ENCODE data around the gene SLC26A11. TPM values are rescaled to one million over a fixed set of nuclear protein-coding genes. Genes with fewer than 3 reads are reported as not detected.

The SLC26A11 gene
- total and polyA plus RNA-seq, 2 of the 13 experiments (the other 11 are each of a cell fraction or from before 2014, with no cell fraction given): 8.7 to 13.2 TPM

DNA sequence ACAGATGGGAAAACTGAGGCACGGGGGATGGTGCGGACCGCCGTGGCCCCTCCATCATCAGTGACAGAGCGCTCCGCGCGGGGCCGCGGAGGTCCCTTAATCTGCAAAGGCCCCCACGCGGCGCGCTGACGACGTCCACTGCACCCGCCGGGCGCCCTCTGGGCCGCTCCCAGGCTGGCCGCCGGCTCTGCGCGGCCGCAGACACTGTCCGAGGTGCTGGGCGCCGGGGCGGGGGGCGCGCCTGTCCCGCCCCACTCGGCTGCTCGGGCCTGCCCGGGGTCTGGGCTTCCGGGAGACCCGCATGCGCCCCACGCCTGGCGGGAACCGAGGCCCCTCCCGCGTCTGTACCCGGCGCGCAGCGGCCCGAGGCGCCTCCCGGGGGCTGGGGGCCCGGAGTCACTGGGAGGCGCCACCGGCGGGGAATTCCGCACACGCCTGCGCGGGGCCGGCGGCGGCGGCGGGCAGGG lies 39.9 kb downstream of the SLC26A11 start (continued):
- no peak for TF ChIP-seq ZNF407 (CRISPR knock-in tag; IDR thresholded peaks at IDR 0.05; ENCODE audit: not compliant biosample characterization)
- TF ChIP-seq PPARG (CRISPR knock-in tag; conservative IDR thresholded peaks at IDR 0.05): no peak; the same call in 1 of the 2 replicates
- no peak for TF ChIP-seq PTBP1 (IDR thresholded peaks at IDR 0.05; ENCODE audit: low read depth, low read length, poor library complexity, severe bottlenecking)
- no peak for TF ChIP-seq NONO (IDR thresholded peaks at IDR 0.05)
- 0 out of 2 replicates have a peak, but pooled peaks have one; percentile 37 for TF ChIP-seq NONO (CRISPR knock-in tag; conservative IDR thresholded peaks at IDR 0.05)
- TF ChIP-seq ZNF343 (CRISPR knock-in tag; IDR thresholded peaks at IDR 0.05): 0 out of 2 replicates have a peak, but pooled peaks have one; percentile 66
- no peak for TF ChIP-seq ZNF703 (CRISPR knock-in tag; IDR thresholded peaks at IDR 0.05; ENCODE audit: borderline replicate concordance)
- no peak for TF ChIP-seq ZSCAN5A (CRISPR knock-in tag; IDR thresholded peaks at IDR 0.05; ENCODE audit: borderline replicate concordance)
- peak; percentile 76; the same call in 1 of the 2 replicates for TF ChIP-seq ERF (CRISPR knock-in tag; IDR thresholded peaks at IDR 0.05)
- no peak for TF ChIP-seq TAF1 (CRISPR knock-in tag; IDR thresholded peaks at IDR 0.05)
- peak; percentile 77 for TF ChIP-seq MAX (IDR thresholded peaks at IDR 0.05)
- TF ChIP-seq HES4 (CRISPR knock-in tag; IDR thresholded peaks at IDR 0.05; ENCODE audit: borderline replicate concordance): peak; percentile 59; the same call in 1 of the 2 replicates
- peak; percentile 68; the same call in 1 of the 3 replicates for TF ChIP-seq MXI1 (IDR thresholded peaks at IDR 0.05; ENCODE audit: borderline replicate concordance, low read depth, low read length)
- no peak for TF ChIP-seq RBAK (CRISPR knock-in tag; IDR thresholded peaks at IDR 0.05)
- TF ChIP-seq ZNF7 (CRISPR knock-in tag; IDR thresholded peaks at IDR 0.05): no peak
- TF ChIP-seq CC2D1A (CRISPR knock-in tag; IDR thresholded peaks at IDR 0.05): no peak
- peak; percentile 40; the same call in 1 of the 2 replicates for TF ChIP-seq FOXO1 (CRISPR knock-in tag; IDR thresholded peaks at IDR 0.05)
- peak; percentile 59; the same call in 1 of the 2 replicates for TF ChIP-seq BORCS8-MEF2B (CRISPR knock-in tag; IDR thresholded peaks at IDR 0.05)
- TF ChIP-seq ELK4 (CRISPR knock-in tag; IDR thresholded peaks at IDR 0.05; ENCODE audit: borderline replicate concordance): peak; percentile 49; the same call in 1 of the 2 replicates

All from HepG2 (cell line).